HEK293T (cell line): ENCODE data around the gene EPB41L2.

Experiments
- ARNT ChIP-seq: fragments of 450-650 bp; IDR thresholded peaks from 2 replicates; pipeline ENCODE4 v1.6.1; 2017; ENCODE audit warnings: mild to moderate bottlenecking
- CTBP1 ChIP-seq: fragments of 450-650 bp; IDR thresholded peaks from 2 replicates; pipeline ENCODE4 v1.6.1; 2016; ENCODE audit warnings: borderline replicate concordance
- FOXK2 ChIP-seq: fragments of 450-650 bp; IDR thresholded peaks from 2 replicates; pipeline ENCODE4 v1.6.1; 2016; ENCODE audit warnings: mild to moderate bottlenecking
- FOXM1 ChIP-seq: fragments of 450-650 bp; IDR thresholded peaks from 2 replicates; pipeline ENCODE4 v1.6.1; 2017; ENCODE audit warnings: mild to moderate bottlenecking, borderline replicate concordance
- HDGF ChIP-seq: fragments of 450-650 bp; IDR thresholded peaks from 2 replicates; pipeline ENCODE4 v1.6.1; 2017; ENCODE audit warnings: antibody characterized with exemption, borderline replicate concordance
- L3MBTL2 ChIP-seq: fragments of 450-650 bp; conservative IDR thresholded peaks from 2 replicates; pipeline ENCODE4 v1.6.1; 2016; ENCODE audit warnings: mild to moderate bottlenecking
- SP1 ChIP-seq: fragments of 450-650 bp; IDR thresholded peaks from 2 replicates; pipeline ENCODE4 v1.6.1; 2017
- SUZ12 ChIP-seq: fragments of 450-650 bp; IDR thresholded peaks from 2 replicates; pipeline ENCODE4 v1.6.1; 2016; ENCODE audit warnings: mild to moderate bottlenecking
- TARDBP ChIP-seq: fragments of 450-650 bp; IDR thresholded peaks from 2 replicates; pipeline ENCODE4 v1.6.1; 2016
- ZNF384 ChIP-seq: fragments of 450-650 bp; IDR thresholded peaks from 2 replicates; pipeline ENCODE4 v1.6.1; 2016
- TF ChIP-seq, protein P1 (sequence below): fragments of 450-650 bp; IDR thresholded peaks from 2 replicates; pipeline ENCODE4 v1.6.1; 2016

DNA sequence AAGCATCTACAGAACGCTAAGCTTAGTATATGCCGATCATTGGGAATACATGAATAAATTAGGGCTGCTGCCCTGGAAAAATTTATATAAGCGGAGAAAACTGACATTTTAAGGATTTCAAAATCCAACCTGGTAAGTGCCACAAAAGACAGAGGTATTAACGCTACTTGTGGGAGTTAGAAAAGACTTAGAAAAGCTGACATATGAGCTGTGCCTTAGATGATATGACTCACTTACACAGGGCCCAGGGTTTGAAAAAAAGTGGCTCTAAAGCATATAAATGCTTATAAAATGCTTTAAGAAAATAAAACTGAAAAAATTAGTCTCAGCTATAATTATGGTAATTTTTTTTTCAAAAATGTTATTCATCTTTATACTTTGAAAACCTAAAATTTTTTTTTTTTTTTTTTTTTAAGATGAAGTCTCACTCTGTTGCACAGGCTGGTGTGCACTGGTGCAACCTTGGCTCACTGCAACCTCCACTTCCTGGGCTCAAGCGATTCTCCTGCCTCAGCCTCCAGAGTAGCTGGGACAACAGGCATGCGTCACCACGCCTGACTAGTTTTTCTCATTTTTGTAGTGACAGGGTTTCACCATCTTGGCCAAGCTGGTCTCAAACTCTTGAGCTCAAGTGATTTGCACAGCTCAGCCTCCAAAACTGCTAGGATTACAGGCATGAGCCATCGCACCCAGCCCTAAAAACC is 25.7 kb downstream of the EPB41L2 start:
- TF ChIP-seq ARNT (no peak), SP1 (no peak), L3MBTL2 (no peak), TARDBP (no peak), HDGF (no peak), SUZ12 (no peak), ZNF384 (no peak), CTBP1 (no peak), FOXK2 (no peak), FOXM1 (no peak)
- TF ChIP-seq, protein P1, sequence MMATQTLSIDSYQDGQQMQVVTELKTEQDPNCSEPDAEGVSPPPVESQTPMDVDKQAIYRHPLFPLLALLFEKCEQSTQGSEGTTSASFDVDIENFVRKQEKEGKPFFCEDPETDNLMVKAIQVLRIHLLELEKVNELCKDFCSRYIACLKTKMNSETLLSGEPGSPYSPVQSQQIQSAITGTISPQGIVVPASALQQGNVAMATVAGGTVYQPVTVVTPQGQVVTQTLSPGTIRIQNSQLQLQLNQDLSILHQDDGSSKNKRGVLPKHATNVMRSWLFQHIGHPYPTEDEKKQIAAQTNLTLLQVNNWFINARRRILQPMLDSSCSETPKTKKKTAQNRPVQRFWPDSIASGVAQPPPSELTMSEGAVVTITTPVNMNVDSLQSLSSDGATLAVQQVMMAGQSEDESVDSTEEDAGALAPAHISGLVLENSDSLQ: no peak
